Stimulated activated effector memory CD8-positive, alpha-beta T cell treated with anti-CD3 and anti-CD28 coated beads, Interleukin-12 subunit alpha, Interleukin-12 subunit beta, amount 100 ng/mL, for 72 hours (primary cell): ENCODE measurements around the gene MED13L.

Experiments
- ATAC-seq: fragments of 150-1000 bp; cut with Tn5 transposase; 2 replicates; pipeline ENCODE4 v1.10.0; 2021
- DNase-seq, 2 donors: peaks; one replicate each; pipeline ENCODE4 v3.0.0; 2021 to 2022; ENCODE audit warnings: low spot score in 2 of 2
- H3K27ac Mint-ChIP-seq: one replicate; pipeline ENCODE4 v1.8.0; 2022; ENCODE audit warnings: mild to moderate bottlenecking, mixed read lengths
- H3K36me3 Mint-ChIP-seq: one replicate; pipeline ENCODE4 v1.8.0; 2022; ENCODE audit warnings: mild to moderate bottlenecking, mixed read lengths
- H3K4me1 Mint-ChIP-seq: one replicate; pipeline ENCODE4 v1.8.0; 2022; ENCODE audit warnings: mixed read lengths
- H3K4me3 Mint-ChIP-seq: one replicate; pipeline ENCODE4 v1.8.0; 2022; ENCODE audit warnings: mild to moderate bottlenecking, mixed read lengths
- H3K9me3 Mint-ChIP-seq: one replicate; pipeline ENCODE4 v1.8.0; 2022; ENCODE audit warnings: mixed read lengths

Gene MED13L

GRCh38 chr12:116182359-116183063 lies 95.0 kb downstream of the MED13L start:
- H3K9me3 Mint-ChIP-seq = no peaks in the 10 kb centered on the region
- DNase-seq = no peak
- no peak overlapping the region for H3K4me3 Mint-ChIP-seq
- no peak overlapping the region for H3K27ac Mint-ChIP-seq
- ATAC-seq = no peak
- H3K36me3 Mint-ChIP-seq = no peaks in the 10 kb centered on the region
- H3K4me1 Mint-ChIP-seq = peaks cover 46% of the 10 kb centered on the region

- Mint-ChIP-seq H3K27ac (no peak overlapping the region), H3K9me3 (no peaks in the 10 kb centered on the region), H3K4me1 (peaks cover 47% of the 10 kb centered on the region), H3K4me3 (no peak overlapping the region), H3K36me3 (no peaks in the 10 kb centered on the region)
- no peak for DNase-seq
- no peak for ATAC-seq
Observed at GRCh38 chr12:116180448-116180847, 97.0 kb downstream of the MED13L start.

GRCh38 chr12:116179384-116179783 lies 98.1 kb downstream of the MED13L start:
- Mint-ChIP-seq H3K4me1 (peaks cover 49% of the 10 kb centered on the region), H3K36me3 (no peaks in the 10 kb centered on the region), H3K9me3 (no peaks in the 10 kb centered on the region), H3K27ac (no peak overlapping the region), H3K4me3 (no peak overlapping the region)
- ATAC-seq = no peak
- DNase-seq = no peak

GRCh38 chr12:116177017-116177416 lies 100.5 kb downstream of the MED13L start:
- Mint-ChIP-seq H3K36me3 (peaks cover 6% of the 10 kb centered on the region), H3K27ac (no peak overlapping the region), H3K4me3 (no peak overlapping the region), H3K9me3 (no peaks in the 10 kb centered on the region), H3K4me1 (peaks cover 50% of the 10 kb centered on the region)
- DNase-seq (no peak), ATAC-seq (no peak)

GRCh38 chr12:116174904-116175303 lies 102.6 kb downstream of the MED13L start:
- peaks cover 56% of the 10 kb centered on the region for H3K4me1 Mint-ChIP-seq
- no peak overlapping the region for H3K4me3 Mint-ChIP-seq
- ATAC-seq (no peak), DNase-seq (no peak)
- H3K27ac Mint-ChIP-seq = no peak overlapping the region
- H3K9me3 Mint-ChIP-seq = no peaks in the 10 kb centered on the region
- H3K36me3 Mint-ChIP-seq = peaks cover 6% of the 10 kb centered on the region

GRCh38 chr12:116174006-116174405 lies 103.5 kb downstream of the MED13L start:
- H3K4me3 Mint-ChIP-seq = peak overlapping the region; percentile 3
- H3K9me3 Mint-ChIP-seq = no peaks in the 10 kb centered on the region
- peaks cover 56% of the 10 kb centered on the region for H3K4me1 Mint-ChIP-seq
- H3K36me3 Mint-ChIP-seq = peaks cover 6% of the 10 kb centered on the region
- no peak overlapping the region for H3K27ac Mint-ChIP-seq
- ATAC-seq = peak; percentile 49
- no peak for DNase-seq

- Mint-ChIP-seq H3K27ac (peak overlapping the region; percentile 93), H3K4me3 (peak overlapping the region; percentile 71), H3K36me3 (peaks cover 6% of the 10 kb centered on the region), H3K9me3 (no peaks in the 10 kb centered on the region), H3K4me1 (peaks cover 56% of the 10 kb centered on the region)
- peak; percentile 100 for ATAC-seq
- DNase-seq = peak in 1 of 2 donors; percentile 64
Observed at GRCh38 chr12:116172224-116172849, 105.2 kb downstream of the MED13L start.

- ATAC-seq (no peak), DNase-seq (no peak)
- H3K27ac Mint-ChIP-seq = peak overlapping the region; percentile 93
Observed at GRCh38 chr12:116171549-116171948, 105.9 kb downstream of the MED13L start.

GRCh38 chr12:116169071-116169470 lies 108.4 kb downstream of the MED13L start:
- DNase-seq (no peak), ATAC-seq (no peak)
- Mint-ChIP-seq H3K9me3 (no peaks in the 10 kb centered on the region), H3K36me3 (peaks cover 6% of the 10 kb centered on the region), H3K4me1 (peaks cover 46% of the 10 kb centered on the region), H3K27ac (no peak overlapping the region), H3K4me3 (no peak overlapping the region)

More at GRCh38 chr12:116171549-116171948, 105.9 kb downstream of the MED13L start:
- Mint-ChIP-seq H3K9me3 (no peaks in the 10 kb centered on the region), H3K4me3 (peak overlapping the region; percentile 71), H3K36me3 (peaks cover 6% of the 10 kb centered on the region), H3K4me1 (peaks cover 48% of the 10 kb centered on the region)

GRCh38 chr12:116166306-116166705 lies 111.2 kb downstream of the MED13L start:
- Mint-ChIP-seq H3K36me3 (no peaks in the 10 kb centered on the region), H3K9me3 (no peaks in the 10 kb centered on the region), H3K27ac (no peak overlapping the region), H3K4me1 (peaks cover 27% of the 10 kb centered on the region), H3K4me3 (no peak overlapping the region)
- ATAC-seq = no peak
- DNase-seq = no peak

- H3K4me1 Mint-ChIP-seq = peaks cover 24% of the 10 kb centered on the region
- peak; percentile 87 for ATAC-seq
Observed at GRCh38 chr12:116165036-116165425, 112.5 kb downstream of the MED13L start.

GRCh38 chr12:116164250-116165035 lies 113.0 kb downstream of the MED13L start:
- ATAC-seq = peak; percentile 66
- no peaks in the 10 kb centered on the region for H3K9me3 Mint-ChIP-seq
- peak overlapping the region; percentile 9 for H3K4me3 Mint-ChIP-seq
- no peaks in the 10 kb centered on the region for H3K36me3 Mint-ChIP-seq
- DNase-seq = no peak
- peaks cover 24% of the 10 kb centered on the region for H3K4me1 Mint-ChIP-seq
- H3K27ac Mint-ChIP-seq = no peak overlapping the region

More at GRCh38 chr12:116165036-116165425, 112.5 kb downstream of the MED13L start:
- no peak overlapping the region for H3K27ac Mint-ChIP-seq
- no peaks in the 10 kb centered on the region for H3K9me3 Mint-ChIP-seq
- H3K36me3 Mint-ChIP-seq = no peaks in the 10 kb centered on the region
- DNase-seq = no peak
- peak overlapping the region; percentile 9 for H3K4me3 Mint-ChIP-seq

GRCh38 chr12:116162071-116162470 lies 115.4 kb downstream of the MED13L start:
- Mint-ChIP-seq H3K4me1 (peaks cover 38% of the 10 kb centered on the region), H3K36me3 (no peaks in the 10 kb centered on the region), H3K9me3 (no peaks in the 10 kb centered on the region), H3K4me3 (no peak overlapping the region), H3K27ac (no peak overlapping the region)
- ATAC-seq (no peak), DNase-seq (no peak)

GRCh38 chr12:116161588-116161987 lies 115.9 kb downstream of the MED13L start:
- ATAC-seq (no peak), DNase-seq (no peak)
- H3K4me3 Mint-ChIP-seq = no peak overlapping the region

GRCh38 chr12:116160883-116161458 lies 116.5 kb downstream of the MED13L start:
- ATAC-seq = no peak
- DNase-seq = no peak
- Mint-ChIP-seq H3K4me3 (no peak overlapping the region), H3K36me3 (no peaks in the 10 kb centered on the region), H3K9me3 (no peaks in the 10 kb centered on the region), H3K4me1 (peaks cover 37% of the 10 kb centered on the region), H3K27ac (no peak overlapping the region)

More at GRCh38 chr12:116161588-116161987, 115.9 kb downstream of the MED13L start:
- H3K36me3 Mint-ChIP-seq = no peaks in the 10 kb centered on the region
- no peaks in the 10 kb centered on the region for H3K9me3 Mint-ChIP-seq
- H3K27ac Mint-ChIP-seq = no peak overlapping the region
- H3K4me1 Mint-ChIP-seq = peaks cover 38% of the 10 kb centered on the region
